CD4-positive, alpha-beta T cell treated with Interleukin-17A for 1 hour (primary cell): ENCODE results near the gene SSTR3.

ENCODE experiments used
- DNase-seq: peaks from one replicate; pipeline ENCODE4 v3.0.0-alpha.2; 2020

Gene SSTR3

GRCh38 chr22:37228106-37229011 lies 16.1 kb upstream of the SSTR3 start:
- DNase-seq, result peak; percentile 62

GRCh38 chr22:37226514-37226913 lies 14.2 kb upstream of the SSTR3 start:
- DNase-seq, result no peak

- DNase-seq, result no peak
Measured at GRCh38 chr22:37226087-37226486, 13.8 kb upstream of the SSTR3 start.

- DNase-seq, result peak; percentile 34
Measured at GRCh38 chr22:37225481-37225880, 13.2 kb upstream of the SSTR3 start.

- no peak for DNase-seq
Measured at GRCh38 chr22:37224757-37225420, 12.6 kb upstream of the SSTR3 start.

GRCh38 chr22:37223965-37224551 lies 11.8 kb upstream of the SSTR3 start:
- DNase-seq, result peak; percentile 43

GRCh38 chr22:37222440-37222971 lies 10.2 kb upstream of the SSTR3 start:
- peak; percentile 70 for DNase-seq

GRCh38 chr22:37221424-37222333 lies 9.4 kb upstream of the SSTR3 start:
- DNase-seq, result peak; percentile 28

GRCh38 chr22:37220543-37220981 lies 8.3 kb upstream of the SSTR3 start:
- peak; percentile 53 for DNase-seq

- DNase-seq, result peak; percentile 47
Measured at GRCh38 chr22:37219533-37219932, 7.3 kb upstream of the SSTR3 start.

- DNase-seq, result peak; percentile 87
Measured at GRCh38 chr22:37218771-37219411, 6.6 kb upstream of the SSTR3 start.

GRCh38 chr22:37218399-37218770 lies 6.1 kb upstream of the SSTR3 start:
- peak; percentile 29 for DNase-seq

- DNase-seq, result no peak
Measured at GRCh38 chr22:37215890-37216289, 3.6 kb upstream of the SSTR3 start.

- no peak for DNase-seq
Measured at GRCh38 chr22:37214731-37215030, 2.4 kb upstream of the SSTR3 start.

GRCh38 chr22:37213941-37214730 lies 1.9 kb upstream of the SSTR3 start:
- DNase-seq, result no peak

- no peak for DNase-seq
Measured at GRCh38 chr22:37213218-37213855, 1.1 kb upstream of the SSTR3 start.

GRCh38 chr22:37211866-37212173 lies 457 bp downstream of the SSTR3 start:
- no peak for DNase-seq

- DNase-seq, result no peak
Measured at GRCh38 chr22:37211075-37211865, 1.0 kb downstream of the SSTR3 start.

- no peak for DNase-seq
Measured at GRCh38 chr22:37210041-37210803, 2.1 kb downstream of the SSTR3 start.
